Astrocyte (in vitro differentiated cells and primary cell): Measurements from ENCODE around the gene PRRC2B. TPM values are rescaled to one million over a fixed set of nuclear protein-coding genes. Genes with fewer than 3 reads are reported as not detected.

Source experiments
- DNase-seq: peaks from one replicate; pipeline ENCODE4 v3.0.0-alpha.2; 2010; ENCODE audit warnings: low read depth
- FAIRE-seq: peaks from 2 replicates; lab custom pipeline; 2011; peaks lifted over from hg19 to GRCh38; lab: Jason Lieb, UNC
- H2AFZ ChIP-seq: 2 replicates; pipeline ENCODE4 v1.6.0; 2012; ENCODE audit warnings: low read depth, low read length, inconsistent platforms
- H3K27ac ChIP-seq: 2 replicates; pipeline ENCODE4 v1.5.1; 2011; ENCODE audit warnings: low read depth, low read length, inconsistent platforms
- H3K27me3 ChIP-seq: 2 replicates; pipeline ENCODE4 v1.6.0; 2011; ENCODE audit warnings: low read length, inconsistent platforms; ENCODE audit not compliant: insufficient read depth
- H3K36me3 ChIP-seq: 2 replicates; pipeline ENCODE4 v1.5.1; 2011; ENCODE audit warnings: low read length, inconsistent platforms; ENCODE audit not compliant: insufficient read depth
- H3K4me1 ChIP-seq: 2 replicates; pipeline ENCODE4 v1.5.1; 2011; ENCODE audit warnings: low read length, inconsistent platforms; ENCODE audit not compliant: insufficient read depth
- H3K4me2 ChIP-seq: 2 replicates; pipeline ENCODE4 v1.6.0; 2012; ENCODE audit warnings: low read length, inconsistent platforms
- H3K4me3 ChIP-seq: 2 replicates; pipeline ENCODE4 v1.5.1; 2011; ENCODE audit warnings: low read depth, mild to moderate bottlenecking, low read length, inconsistent platforms; ENCODE audit not compliant: insufficient read depth
- H3K79me2 ChIP-seq: 2 replicates; pipeline ENCODE4 v1.6.0; 2012; ENCODE audit warnings: mild to moderate bottlenecking, low read length, inconsistent platforms; ENCODE audit not compliant: insufficient read depth
- H3K9ac ChIP-seq: 2 replicates; pipeline ENCODE4 v1.6.0; 2012; ENCODE audit warnings: mild to moderate bottlenecking, low read length, inconsistent platforms
- H3K9me3 ChIP-seq: 2 replicates; pipeline ENCODE4 v1.5.1; 2012; ENCODE audit warnings: low read depth, mild to moderate bottlenecking, low read length, inconsistent platforms; ENCODE audit not compliant: insufficient read depth
- H4K20me1 ChIP-seq: 2 replicates; pipeline ENCODE4 v1.6.0; 2012; ENCODE audit warnings: low read length, inconsistent platforms; ENCODE audit not compliant: insufficient read depth
- H3K27ac Mint-ChIP-seq: one replicate; pipeline ENCODE4 v1.8.0; 2021; ENCODE audit warnings: mild to moderate bottlenecking, mixed read lengths; ENCODE audit not compliant: unreplicated experiment
- H3K27me3 Mint-ChIP-seq: one replicate; pipeline ENCODE4 v1.8.0; 2021; ENCODE audit warnings: low read depth, mixed read lengths; ENCODE audit not compliant: unreplicated experiment
- H3K36me3 Mint-ChIP-seq: one replicate; pipeline ENCODE4 v1.8.0; 2021; ENCODE audit warnings: low read depth, mixed read lengths; ENCODE audit not compliant: unreplicated experiment
- H3K4me1 Mint-ChIP-seq: one replicate; pipeline ENCODE4 v1.8.0; 2021; ENCODE audit warnings: low read depth, mixed read lengths; ENCODE audit not compliant: unreplicated experiment
- H3K4me3 Mint-ChIP-seq: one replicate; pipeline ENCODE4 v1.8.0; 2021; ENCODE audit warnings: mild to moderate bottlenecking, moderate library complexity, mixed read lengths; ENCODE audit not compliant: unreplicated experiment
- H3K9me3 Mint-ChIP-seq: one replicate; pipeline ENCODE4 v1.8.0; 2021; ENCODE audit warnings: mild to moderate bottlenecking, mixed read lengths; ENCODE audit not compliant: unreplicated experiment
- EZH2 ChIP-seq: IDR thresholded peaks from 2 replicates; pipeline ENCODE4 v1.6.1; 2012; ENCODE audit warnings: mild to moderate bottlenecking, low read length, inconsistent platforms; ENCODE audit not compliant: insufficient read depth
- total RNA-seq: library from RNA; stranded (reverse); gene quantifications from 2 replicates; pipeline ENCODE4 v1.2.1, GENCODE V29; 2021
- TF ChIP-seq, protein P1 (sequence below): IDR thresholded peaks from 2 replicates; pipeline ENCODE4 v1.5.1; 2011; ENCODE audit warnings: low read depth, mild to moderate bottlenecking, inconsistent platforms, low read length, moderate library complexity; ENCODE audit not compliant: insufficient read depth

PRRC2B gene
- total RNA-seq, 1 donor from 2014 or later: 292 TPM

DNA sequence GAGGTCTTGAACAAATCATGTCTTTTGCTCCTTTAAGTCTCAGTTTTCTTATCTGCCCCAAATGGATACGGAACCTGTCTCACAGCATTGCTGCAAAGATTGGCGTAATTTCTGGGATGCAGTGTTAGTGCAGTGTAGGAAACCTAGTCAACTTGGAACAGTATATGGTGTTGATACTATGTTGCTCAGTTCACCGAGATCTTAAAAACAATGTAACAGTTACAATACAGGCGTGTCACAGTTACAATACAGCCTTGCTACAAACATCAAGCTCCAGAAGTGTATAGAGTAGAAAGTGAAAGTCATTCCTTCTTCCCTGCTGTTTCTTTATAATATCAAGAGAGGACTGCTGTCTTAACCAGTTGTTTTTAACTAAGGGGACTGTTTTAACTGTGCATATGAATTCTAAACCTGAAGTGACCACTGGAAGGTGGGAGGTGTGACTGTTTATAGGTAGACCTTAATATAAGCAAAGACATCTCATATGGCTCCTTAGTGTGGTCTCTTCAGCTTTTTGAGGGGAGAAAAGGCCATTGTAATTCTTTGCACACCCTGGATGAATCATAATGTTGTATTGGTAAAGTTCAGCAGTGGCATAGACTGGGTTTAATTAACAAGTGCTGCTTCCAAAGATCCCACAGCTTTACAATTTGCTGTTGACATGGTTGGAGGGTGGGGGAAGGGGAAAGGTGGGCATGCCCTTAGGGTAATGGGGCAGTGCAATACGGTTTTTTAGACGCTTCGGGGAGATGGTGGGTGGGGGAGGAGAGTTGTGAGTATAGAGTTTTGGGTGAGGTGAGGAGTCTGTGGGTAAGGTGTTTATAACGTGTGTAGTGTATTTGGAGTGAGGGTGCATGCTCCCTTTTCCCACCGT is 12.9 kb downstream of the PRRC2B start:
- Mint-ChIP-seq H3K27me3 (no peaks in the 10 kb centered on the region), H3K27ac (peak overlapping the region; percentile 49), H3K36me3 (no peaks in the 10 kb centered on the region), H3K4me3 (peak overlapping the region; percentile 34), H3K4me1 (peaks cover 79% of the 10 kb centered on the region), H3K9me3 (no peaks in the 10 kb centered on the region)
- FAIRE-seq (no peak), DNase-seq (no peak)
- Histone ChIP-seq H3K79me2 (peaks cover 100% of the 10 kb centered on the region), H3K4me2 (peak overlapping the region; percentile 79), H3K27ac (peak overlapping the region; percentile 16), H3K4me1 (peaks cover 67% of the 10 kb centered on the region), H3K9ac (peak overlapping the region; percentile 44), H3K36me3 (no peaks in the 10 kb centered on the region), H4K20me1 (peaks cover 97% of the 10 kb centered on the region), H3K9me3 (no peaks in the 10 kb centered on the region), H3K27me3 (no peaks in the 10 kb centered on the region), H2AFZ (no peak overlapping the region), H3K4me3 (peak overlapping the region; percentile 38)
- TF ChIP-seq EZH2: no peak
- TF ChIP-seq, protein P1, sequence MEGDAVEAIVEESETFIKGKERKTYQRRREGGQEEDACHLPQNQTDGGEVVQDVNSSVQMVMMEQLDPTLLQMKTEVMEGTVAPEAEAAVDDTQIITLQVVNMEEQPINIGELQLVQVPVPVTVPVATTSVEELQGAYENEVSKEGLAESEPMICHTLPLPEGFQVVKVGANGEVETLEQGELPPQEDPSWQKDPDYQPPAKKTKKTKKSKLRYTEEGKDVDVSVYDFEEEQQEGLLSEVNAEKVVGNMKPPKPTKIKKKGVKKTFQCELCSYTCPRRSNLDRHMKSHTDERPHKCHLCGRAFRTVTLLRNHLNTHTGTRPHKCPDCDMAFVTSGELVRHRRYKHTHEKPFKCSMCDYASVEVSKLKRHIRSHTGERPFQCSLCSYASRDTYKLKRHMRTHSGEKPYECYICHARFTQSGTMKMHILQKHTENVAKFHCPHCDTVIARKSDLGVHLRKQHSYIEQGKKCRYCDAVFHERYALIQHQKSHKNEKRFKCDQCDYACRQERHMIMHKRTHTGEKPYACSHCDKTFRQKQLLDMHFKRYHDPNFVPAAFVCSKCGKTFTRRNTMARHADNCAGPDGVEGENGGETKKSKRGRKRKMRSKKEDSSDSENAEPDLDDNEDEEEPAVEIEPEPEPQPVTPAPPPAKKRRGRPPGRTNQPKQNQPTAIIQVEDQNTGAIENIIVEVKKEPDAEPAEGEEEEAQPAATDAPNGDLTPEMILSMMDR: no peak

DNA sequence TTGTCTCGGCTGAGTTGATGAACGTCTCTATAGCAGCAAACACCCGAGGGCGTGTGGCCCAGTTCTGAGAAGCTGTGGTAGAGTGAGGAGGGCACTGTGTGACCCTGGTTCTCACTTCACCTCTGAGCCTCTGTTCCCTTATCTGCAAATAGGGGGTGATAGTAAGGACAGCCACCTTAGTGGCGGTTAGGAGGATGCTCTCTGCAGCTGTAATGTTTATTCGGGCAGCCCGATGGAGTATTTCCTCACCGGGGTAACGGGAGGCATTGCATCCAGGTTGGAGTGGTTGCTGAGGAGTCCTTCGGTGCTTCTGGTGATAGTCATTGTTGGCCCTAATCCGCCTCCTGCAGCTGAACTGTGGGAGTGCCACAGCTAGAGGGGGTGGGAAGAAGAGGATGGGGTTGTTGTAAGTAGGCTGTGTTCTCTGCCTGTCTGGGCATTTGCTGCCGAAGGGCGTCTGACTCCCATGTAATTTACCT is 13.9 kb downstream of the PRRC2B start:
- FAIRE-seq (no peak), DNase-seq (no peak)
- H3K36me3 ChIP-seq: no peaks in the 10 kb centered on the region
- H3K9ac ChIP-seq: peak overlapping the region; percentile 44
- no peaks in the 10 kb centered on the region for H3K9me3 ChIP-seq
- H2AFZ ChIP-seq: no peak overlapping the region
- H3K79me2 ChIP-seq: peaks cover 100% of the 10 kb centered on the region
- Mint-ChIP-seq H3K4me1 (peaks cover 78% of the 10 kb centered on the region), H3K27me3 (no peaks in the 10 kb centered on the region), H3K9me3 (no peaks in the 10 kb centered on the region), H3K36me3 (no peaks in the 10 kb centered on the region), H3K27ac (peak overlapping the region; percentile 79), H3K4me3 (peak overlapping the region; percentile 55)
- H3K27me3 ChIP-seq: no peaks in the 10 kb centered on the region
- peaks cover 57% of the 10 kb centered on the region for H3K4me1 ChIP-seq
- TF ChIP-seq EZH2: no peak
- TF ChIP-seq, protein P1: peak; percentile 25
- H3K4me3 ChIP-seq: no peak overlapping the region
- H4K20me1 ChIP-seq: peaks cover 97% of the 10 kb centered on the region
- peak overlapping the region; percentile 79 for H3K4me2 ChIP-seq
- peak overlapping the region; percentile 16 for H3K27ac ChIP-seq
